ENCODE measurements around the gene CEBPG.

The CEBPG gene

GRCh38 chr19:33426621-33427361 lies 53.3 kb downstream of the CEBPG start:
- no peak overlapping the region for H3K27ac ChIP-seq (ENCODE audit: low read length)
- H3K4me1 ChIP-seq (ENCODE audit: low read length): no peaks in the 10 kb centered on the region
- H3K4me2 ChIP-seq (ENCODE audit: low read depth, low read length): no peak overlapping the region
- no peaks in the 10 kb centered on the region for H3K36me3 ChIP-seq (replicated peaks; ENCODE audit: insufficient read depth, low read length)
- no peak overlapping the region for H3K9ac ChIP-seq (ENCODE audit: low read length)
- no peaks in the 10 kb centered on the region for H3F3A ChIP-seq (ENCODE audit: insufficient read depth, low read length)
- no peaks in the 10 kb centered on the region for H3K27me3 ChIP-seq (replicated peaks; ENCODE audit: insufficient read depth, low read length)
- no peak overlapping the region for H2AFZ ChIP-seq (ENCODE audit: low read length)
- H3K9me2 ChIP-seq (replicated peaks; ENCODE audit: insufficient read depth, low read length): no peaks in the 10 kb centered on the region
- H3K79me2 ChIP-seq (ENCODE audit: low read length): no peaks in the 10 kb centered on the region
- no peaks in the 10 kb centered on the region for H4K20me1 ChIP-seq (ENCODE audit: insufficient read depth, low read length)
- no peak overlapping the region for H3K4me3 ChIP-seq (ENCODE audit: low read length)
- no peaks in the 10 kb centered on the region for H3K9me3 ChIP-seq (replicated peaks; ENCODE audit: insufficient read depth, low read length)
- TF ChIP-seq CTCF (IDR thresholded peaks at IDR 0.05; ENCODE audit: low read length) (no peak), EZH2 (optimal IDR thresholded peaks at IDR 0.05; ENCODE audit: low read depth, low read length) (no peak), EZH2phosphoT487 (IDR thresholded peaks at IDR 0.05; ENCODE audit: low read length) (no peak)
- no peak for DNase-seq

GRCh38 chr19:33427801-33428626 lies 54.5 kb downstream of the CEBPG start:
- no peak for DNase-seq
- H4K20me1 ChIP-seq (ENCODE audit: insufficient read depth, low read length): no peaks in the 10 kb centered on the region
- no peak overlapping the region for H2AFZ ChIP-seq (ENCODE audit: low read length)
- H3K79me2 ChIP-seq (ENCODE audit: low read length): no peaks in the 10 kb centered on the region
- H3K9me3 ChIP-seq (replicated peaks; ENCODE audit: insufficient read depth, low read length): no peaks in the 10 kb centered on the region
- no peak for TF ChIP-seq EZH2 (optimal IDR thresholded peaks at IDR 0.05; ENCODE audit: low read depth, low read length)
- no peak overlapping the region for H3K4me2 ChIP-seq (ENCODE audit: low read depth, low read length)
- H3K9me2 ChIP-seq (replicated peaks; ENCODE audit: insufficient read depth, low read length): no peaks in the 10 kb centered on the region
- no peak overlapping the region for H3K9ac ChIP-seq (ENCODE audit: low read length)
- H3K27ac ChIP-seq (ENCODE audit: low read length): no peak overlapping the region
- H3K36me3 ChIP-seq (replicated peaks; ENCODE audit: insufficient read depth, low read length): no peaks in the 10 kb centered on the region
- no peaks in the 10 kb centered on the region for H3K4me1 ChIP-seq (ENCODE audit: low read length)
- H3K27me3 ChIP-seq (replicated peaks; ENCODE audit: insufficient read depth, low read length): no peaks in the 10 kb centered on the region
- no peaks in the 10 kb centered on the region for H3F3A ChIP-seq (ENCODE audit: insufficient read depth, low read length)
- H3K4me3 ChIP-seq (ENCODE audit: low read length): no peak overlapping the region

DNA sequence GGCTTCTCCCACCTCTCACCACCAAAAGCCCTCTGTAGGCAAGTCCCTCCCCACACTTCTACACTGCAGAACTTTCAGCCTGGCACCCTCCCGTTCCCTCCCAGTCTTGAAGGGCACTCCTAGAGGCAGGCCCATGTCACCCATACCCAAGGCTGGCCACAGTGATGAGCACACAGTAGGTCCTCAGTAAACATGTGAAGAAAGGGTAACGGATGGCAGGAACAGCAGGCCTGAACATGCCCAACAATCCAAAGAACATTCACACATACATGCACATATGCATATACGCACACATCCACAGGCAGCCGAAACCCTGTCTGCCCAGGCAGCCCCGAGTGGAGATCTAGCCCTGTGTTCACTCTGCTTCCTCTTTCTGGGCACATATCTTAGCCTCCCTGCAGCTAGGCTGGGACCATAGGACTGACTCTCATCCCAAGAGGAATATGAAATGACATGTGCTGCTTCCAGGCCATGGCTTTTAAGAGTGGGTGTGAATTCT lies 55.2 kb downstream of the CEBPG start:
- H3K9me2 ChIP-seq (replicated peaks; ENCODE audit: insufficient read depth, low read length): no peaks in the 10 kb centered on the region
- no peaks in the 10 kb centered on the region for H3K79me2 ChIP-seq (ENCODE audit: low read length)
- no peak overlapping the region for H3K9ac ChIP-seq (ENCODE audit: low read length)
- no peaks in the 10 kb centered on the region for H3K4me1 ChIP-seq (ENCODE audit: low read length)
- no peaks in the 10 kb centered on the region for H3K9me3 ChIP-seq (replicated peaks; ENCODE audit: insufficient read depth, low read length)
- H4K20me1 ChIP-seq (ENCODE audit: insufficient read depth, low read length): no peaks in the 10 kb centered on the region
- DNase-seq: no peak
- H2AFZ ChIP-seq (ENCODE audit: low read length): no peak overlapping the region
- no peaks in the 10 kb centered on the region for H3F3A ChIP-seq (ENCODE audit: insufficient read depth, low read length)
- no peak overlapping the region for H3K4me2 ChIP-seq (ENCODE audit: low read depth, low read length)
- H3K4me3 ChIP-seq (ENCODE audit: low read length): no peak overlapping the region
- no peaks in the 10 kb centered on the region for H3K36me3 ChIP-seq (replicated peaks; ENCODE audit: insufficient read depth, low read length)
- no peak overlapping the region for H3K27ac ChIP-seq (ENCODE audit: low read length)
- no peaks in the 10 kb centered on the region for H3K27me3 ChIP-seq (replicated peaks; ENCODE audit: insufficient read depth, low read length)
- TF ChIP-seq CTCF (IDR thresholded peaks at IDR 0.05; ENCODE audit: low read length): no peak
- TF ChIP-seq EZH2 (optimal IDR thresholded peaks at IDR 0.05; ENCODE audit: low read depth, low read length): no peak
- no peak for TF ChIP-seq EZH2phosphoT487 (IDR thresholded peaks at IDR 0.05; ENCODE audit: low read length)

Measured in MM.1S (cell line).